Occipital lobe (tissue), 2 donors: ENCODE measurements around the gene KDM4F. TPM values are rescaled to one million over a fixed set of nuclear protein-coding genes. Genes with fewer than 3 reads are reported as not detected.
"Not testable (repeated sequence)": the region's sequence is repeated elsewhere in the genome, so short reads cannot be mapped to it uniquely, and the experiment has no call there.

ENCODE experiments used
- DNase-seq: peaks from one replicate; lab custom pipeline; 2025; lab: John Stamatoyannopoulos, UW
- total RNA-seq: library from RNA; depleted of rRNA; stranded (reverse); fragments of >200 nt; gene quantifications from one replicate; pipeline ENCODE4 v1.2.3, GENCODE V29; 2014

The KDM4F gene
- total RNA-seq, result not detected

GRCh38 chr11:95049122-95049521, at the start of gene KDM4F:
Gene KDM4F (plus strand): TSS chr11:95049422.
- not testable (repeated sequence) for DNase-seq

GRCh38 chr11:95003716-95004115, 45.5 kb upstream of the KDM4F start:
- no peak for DNase-seq

GRCh38 chr11:95005642-95006041, 43.6 kb upstream of the KDM4F start:
- DNase-seq, result no peak

GRCh38 chr11:95011376-95011775, 37.8 kb upstream of the KDM4F start:
- no peak for DNase-seq

GRCh38 chr11:95014184-95014821, 34.9 kb upstream of the KDM4F start:
- no peak for DNase-seq

GRCh38 chr11:95016139-95016538, 33.1 kb upstream of the KDM4F start:
- no peak for DNase-seq

- DNase-seq, result not testable (repeated sequence)
Measured at GRCh38 chr11:95021468-95021867, 27.8 kb upstream of the KDM4F start.

GRCh38 chr11:95024958-95025357, 24.3 kb upstream of the KDM4F start, which contains the start of gene KDM4E:
Gene KDM4E (plus strand): TSS chr11:95025258. CDS start chr11:95025558, 300 bp downstream.
- no peak for DNase-seq

- not testable (repeated sequence) for DNase-seq
Measured at GRCh38 chr11:95025594-95025993, 23.6 kb upstream of the KDM4F start.

GRCh38 chr11:95028357-95028756, 20.9 kb upstream of the KDM4F start:
- no peak for DNase-seq

- DNase-seq, result no peak
Measured at GRCh38 chr11:95033051-95033450, 16.2 kb upstream of the KDM4F start.

GRCh38 chr11:95035316-95035715, 13.9 kb upstream of the KDM4F start:
- no peak for DNase-seq

- not testable (repeated sequence) for DNase-seq
Measured at GRCh38 chr11:95037356-95038035, 11.7 kb upstream of the KDM4F start.

GRCh38 chr11:95042239-95042638, 7.0 kb upstream of the KDM4F start:
- no peak for DNase-seq

GRCh38 chr11:95042906-95043305, 6.3 kb upstream of the KDM4F start:
- DNase-seq, result no peak

GRCh38 chr11:95044010-95044409, 5.2 kb upstream of the KDM4F start:
- no peak for DNase-seq

- no peak for DNase-seq
Measured at GRCh38 chr11:95045812-95046211, 3.4 kb upstream of the KDM4F start.

- no peak for DNase-seq
Measured at GRCh38 chr11:95050595-95051202, 1.5 kb downstream of the KDM4F start.

- no peak for DNase-seq
Measured at GRCh38 chr11:95054356-95054755, 5.1 kb downstream of the KDM4F start.

- DNase-seq, result no peak
Measured at GRCh38 chr11:95055283-95055897, 6.2 kb downstream of the KDM4F start.

GRCh38 chr11:95057959-95058358, 8.7 kb downstream of the KDM4F start:
- no peak for DNase-seq

GRCh38 chr11:95058621-95059020, 9.4 kb downstream of the KDM4F start:
- DNase-seq, result no peak
